Measurements from ENCODE around the gene MRPL24. TPM values are rescaled to one million over a fixed set of nuclear protein-coding genes. Genes with fewer than 3 reads are reported as not detected.

MRPL24 gene
- total and polyA plus RNA-seq, 10 of the 15 experiments (the other 5 are each of a cell fraction or from before 2014, with no cell fraction given), result 87.4 to 269 (median 134) TPM

- no peak overlapping the region for H3K9ac ChIP-seq (ENCODE audit: control insufficient read depth, insufficient read depth, low read length)
- ChIA-PET SMC1A (ENCODE audit: uncharacterized antibody, unreplicated experiment) (interaction anchor here (1.3 to 1.9 kb wide), 3 partner anchors 11 to 60 kb away, joined by 3 to 6 read pairs (median 5); no protein-coding TSS in a partner anchor), POLR2A (no interaction called here), RAD21 (ENCODE audit: unreplicated experiment) (interaction anchor here (1.3 kb wide), 1 partner anchor 74 kb away, joined by 3 read pairs; no protein-coding TSS in a partner anchor), CTCF (interaction anchor here (1.3 to 2.8 kb wide), 5 partner anchors 10 to 59 kb away, joined by 3 to 19 read pairs (median 5); no protein-coding TSS in a partner anchor)
- FAIRE-seq (no peak), ATAC-seq (no peak), DNase-seq (ENCODE audit: low read depth, low spot score) (no peak)
- no peaks in the 10 kb centered on the region for H3K27me3 ChIP-seq (replicated peaks in 1 of 2; ENCODE audit: control insufficient read depth in 2 of 2, insufficient read depth in 2 of 2, low read length in 1 of 2)
- no peak overlapping the region for H3K4me2 ChIP-seq (ENCODE audit: control insufficient read depth, insufficient read depth)
- H3K36me3 ChIP-seq (ENCODE audit: control insufficient read depth in 2 of 2, insufficient read depth in 2 of 2, low read length in 1 of 2), result peaks cover 19 to 42% of the 10 kb centered on the region in 2 experiments
- no peak overlapping the region for H3K27ac ChIP-seq (ENCODE audit: control insufficient read depth, insufficient read depth)
- 96% methylated on average over 6 of the region's 6 CpGs for WGBS (ENCODE audit: insufficient coverage, insufficient replicate concordance, low lambda C conversion rate, missing lambda C conversion rate)
- in situ Hi-C loops (cut with MboI), result no loop called here
- no peaks in the 10 kb centered on the region for H3K9me3 ChIP-seq (replicated peaks; ENCODE audit: control insufficient read depth, insufficient read depth, low read length)
- intact Hi-C loops (cut with micrococcal nuclease; ENCODE audit: unreplicated experiment), result no loop called here
- no peaks in the 10 kb centered on the region for H4K20me1 ChIP-seq (ENCODE audit: control insufficient read depth, insufficient read depth)
- BruUV-seq (replicated peaks), result no TSS peak
- H3K79me2 ChIP-seq (ENCODE audit: control insufficient read depth, insufficient read depth, low read length), result peaks cover 10% of the 10 kb centered on the region
- no peak overlapping the region for H3K4me3 ChIP-seq
- no peaks in the 10 kb centered on the region for H3K4me1 ChIP-seq (ENCODE audit: control insufficient read depth, insufficient read depth, low read length)
- no peak for TF ChIP-seq MEF2A (IDR thresholded peaks at IDR 0.05; ENCODE audit: insufficient read depth, low read depth, low read length)
- TF ChIP-seq EZH2 (IDR thresholded peaks at IDR 0.05; ENCODE audit: borderline replicate concordance, control insufficient read depth, low read depth, low read length), result no peak
- no peak for TF ChIP-seq ELK1 (IDR thresholded peaks at IDR 0.05; ENCODE audit: low read depth, low read length)
- TF ChIP-seq ZBTB11 (CRISPR knock-in tag; IDR thresholded peaks at IDR 0.05), result no peak
- TF ChIP-seq KDM1A (IDR thresholded peaks at IDR 0.05; ENCODE audit: borderline replicate concordance), result no peak
- no peak for TF ChIP-seq SREBF1 (IDR thresholded peaks at IDR 0.05; ENCODE audit: low read length)
- H2AFZ ChIP-seq (ENCODE audit: control insufficient read depth, low read depth, low read length), result no peak overlapping the region
Measured at GRCh38 chr1:156785458-156785857, 44.6 kb upstream of the MRPL24 start.
